K562 (cell line): Measurements from ENCODE around the gene ASPG.

Experiments
- CTCF ChIP-seq, 3 experiments: IDR thresholded peaks in 2 of 3; conservative IDR thresholded peaks in 1 of 3; 2 replicates each; pipeline ENCODE4 v1.5.1; 2011 to 2012; ENCODE audit warnings: low read length in 3 of 3, mild to moderate bottlenecking in 3 of 3, control low read depth in 2 of 3, improper control_type of control experiment in 1 of 3, inconsistent platforms in 1 of 3, low read depth in 1 of 3, mixed read lengths in 1 of 3, moderate library complexity in 1 of 3; ENCODE audit not compliant: insufficient read depth in 2 of 3
- EZH2 ChIP-seq: IDR thresholded peaks from 2 replicates; pipeline ENCODE4 v1.6.1; 2012; ENCODE audit warnings: low read depth, mild to moderate bottlenecking, inconsistent platforms, low read length, borderline replicate concordance
- JUN ChIP-seq, 2 experiments: sonication (generic) in 1 of 2; formaldehyde crosslinking in 1 of 2; IDR thresholded peaks; 2 replicates each; pipeline versions ENCODE4 v1.6.1 to v1.8.0; 2012 to 2022; ENCODE audit warnings: borderline replicate concordance in 2 of 2, mild to moderate bottlenecking in 2 of 2, improper control_type of control experiment in 1 of 2, low read depth in 1 of 2, low read length in 1 of 2, missing genetic modification reagents in 1 of 2
- MAX ChIP-seq: sonication (generic); formaldehyde crosslinking; IDR thresholded peaks from 2 replicates; pipeline ENCODE4 v1.9.0; 2022; ENCODE audit warnings: mild to moderate bottlenecking, missing genetic modification reagents
- MYNN ChIP-seq, 2 experiments: sonication (generic); formaldehyde crosslinking in 1 of 2; IDR thresholded peaks; 2 replicates each; pipeline versions ENCODE4 v1.5.0 to v1.6.1; 2016 to 2020; ENCODE audit warnings: antibody characterized with exemption in 1 of 2, missing genetic modification reagents in 1 of 2
- YY1 ChIP-seq, 3 experiments: IDR thresholded peaks; 2 replicates each; pipeline ENCODE4 v1.6.1; 2011; ENCODE audit warnings: low read length in 2 of 3, mild to moderate bottlenecking in 2 of 3, moderate library complexity in 2 of 3, borderline replicate concordance in 1 of 3, control low read depth in 1 of 3, low read depth in 1 of 3; ENCODE audit not compliant: insufficient read depth in 3 of 3, insufficient replicate concordance in 2 of 3, control insufficient read depth in 1 of 3, insufficient read length in 1 of 3; ENCODE audit errors: extremely low read depth in 1 of 3
- ZNF589 ChIP-seq: fragments of 200-800 bp; sonication (Bioruptor generic); IDR thresholded peaks from 2 replicates; pipeline ENCODE4 v1.6.1; 2016; ENCODE audit warnings: low read depth, missing genetic modification characterization, missing compliant biosample characterization
- ZNF609 ChIP-seq: sonication (generic); formaldehyde crosslinking; IDR thresholded peaks from 2 replicates; pipeline ENCODE4 v1.8.1; 2023; ENCODE audit warnings: missing genetic modification reagents, mild to moderate bottlenecking, borderline replicate concordance
- ZNF76 ChIP-seq: fragments of 250-450 bp; sonication (Bioruptor Pico); IDR thresholded peaks from 2 replicates; pipeline ENCODE4 v1.4.0; 2020; ENCODE audit warnings: mild to moderate bottlenecking, moderate library complexity, borderline replicate concordance
- TF ChIP-seq, protein P1 (sequence below): fragments of 200-800 bp; sonication (Bioruptor generic); IDR thresholded peaks from 2 replicates; pipeline ENCODE4 v1.6.1; 2017; ENCODE audit warnings: missing genetic modification characterization, missing compliant biosample characterization

- TF ChIP-seq ZNF76 (CRISPR knock-in tag) (no peak), ZNF609 (CRISPR knock-in tag) (no peak), YY1 (IDR thresholded peaks at IDR 0.05; ENCODE audit: borderline replicate concordance in 1 of 3, control insufficient read depth in 1 of 3, extremely low read depth in 1 of 3, insufficient read depth in 3 of 3, insufficient read length in 1 of 3, insufficient replicate concordance in 2 of 3, low read depth in 1 of 3, low read length in 2 of 3) (no peak), JUN (IDR thresholded peaks at IDR 0.05; ENCODE audit: borderline replicate concordance, low read depth, low read length) (no peak), JUN (CRISPR knock-in tag; IDR thresholded peaks at IDR 0.05; ENCODE audit: borderline replicate concordance) (no peak), MAX (CRISPR knock-in tag) (no peak), CTCF (IDR thresholded peaks at IDR 0.05 in 2 of 3, conservative IDR thresholded peaks at IDR 0.05 in 1 of 3; ENCODE audit: insufficient read depth in 2 of 3, low read depth in 1 of 3, low read length in 3 of 3) (no peak), EZH2 (no peak), MYNN (IDR thresholded peaks at IDR 0.05) (no peak), MYNN (CRISPR knock-in tag; IDR thresholded peaks at IDR 0.05) (no peak), ZNF589 (no peak)
- TF ChIP-seq, protein P1, sequence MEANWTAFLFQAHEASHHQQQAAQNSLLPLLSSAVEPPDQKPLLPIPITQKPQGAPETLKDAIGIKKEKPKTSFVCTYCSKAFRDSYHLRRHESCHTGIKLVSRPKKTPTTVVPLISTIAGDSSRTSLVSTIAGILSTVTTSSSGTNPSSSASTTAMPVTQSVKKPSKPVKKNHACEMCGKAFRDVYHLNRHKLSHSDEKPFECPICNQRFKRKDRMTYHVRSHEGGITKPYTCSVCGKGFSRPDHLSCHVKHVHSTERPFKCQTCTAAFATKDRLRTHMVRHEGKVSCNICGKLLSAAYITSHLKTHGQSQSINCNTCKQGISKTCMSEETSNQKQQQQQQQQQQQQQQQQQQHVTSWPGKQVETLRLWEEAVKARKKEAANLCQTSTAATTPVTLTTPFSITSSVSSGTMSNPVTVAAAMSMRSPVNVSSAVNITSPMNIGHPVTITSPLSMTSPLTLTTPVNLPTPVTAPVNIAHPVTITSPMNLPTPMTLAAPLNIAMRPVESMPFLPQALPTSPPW (CRISPR knock-in tag), result no peak
These were observed 21.0 kb downstream of the ASPG start for GRCh38 chr14:104106471-104106991.
